ENCODE data around the gene ATP8B3.

Gene ATP8B3

DNA sequence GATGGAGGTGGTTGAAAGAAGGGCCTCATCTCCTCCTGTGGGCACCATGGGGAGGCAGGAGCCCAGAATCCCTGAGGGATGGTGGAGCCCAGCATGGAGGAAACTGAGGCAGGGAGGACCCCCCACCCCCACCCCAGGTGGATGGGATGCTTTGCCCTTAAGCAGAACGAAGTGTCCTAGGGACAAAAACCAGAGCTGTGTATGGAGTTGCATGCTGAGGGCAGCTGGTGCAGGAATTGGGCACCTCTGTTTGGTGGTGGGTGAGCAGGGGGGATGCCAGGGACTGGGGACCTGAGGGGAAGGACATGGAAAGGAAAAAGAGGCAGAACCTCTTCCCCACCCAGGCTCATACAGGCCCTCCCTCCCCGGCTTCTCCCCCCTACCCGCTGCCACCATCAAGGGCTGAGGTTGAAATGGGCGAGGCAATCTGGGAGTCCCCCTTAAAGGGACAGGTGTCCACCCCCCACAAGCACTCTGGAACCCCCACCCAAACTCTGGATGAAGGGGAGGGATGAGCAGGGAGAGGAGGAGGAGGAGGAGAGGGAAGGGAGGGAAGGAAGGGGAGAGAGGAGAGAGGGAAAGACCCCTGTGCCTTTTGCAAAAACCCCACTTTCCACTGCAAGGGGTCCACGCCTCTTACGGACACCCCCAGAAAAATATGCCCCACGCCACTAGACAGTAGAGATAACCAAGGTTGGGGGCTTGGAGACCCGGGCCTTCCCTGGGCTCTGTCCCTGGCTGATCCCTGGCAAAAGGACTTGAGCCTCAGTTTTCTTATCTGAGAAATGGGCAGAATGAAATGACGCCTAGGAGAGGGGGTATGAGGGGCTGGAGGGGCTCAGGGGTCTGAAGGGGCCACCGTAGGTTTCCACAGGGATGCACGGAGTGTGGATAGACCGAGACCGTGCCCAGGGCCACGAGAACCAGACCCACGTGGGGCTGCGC, 52.8 kb downstream of the ATP8B3 start:
- H3K4me3 ChIP-seq (ENCODE audit: low read depth, low read length), result no peak overlapping the region

DNA sequence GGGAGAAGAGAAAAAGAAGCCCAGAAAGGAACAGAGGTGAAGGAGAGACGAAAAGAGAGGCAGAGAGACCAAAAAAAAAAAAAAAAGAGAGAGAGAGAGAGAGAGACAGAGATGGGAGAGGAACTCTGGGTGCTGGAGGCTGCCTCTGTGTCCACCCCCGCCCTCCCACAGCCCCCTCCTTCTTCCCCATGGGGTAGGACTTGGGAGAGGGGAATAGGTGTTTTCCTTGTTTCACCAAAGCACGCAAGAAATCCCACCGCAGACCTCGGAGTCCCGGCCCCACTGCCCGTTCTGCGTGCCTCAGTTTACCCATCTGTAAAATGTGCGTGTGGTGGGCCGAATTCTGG, 53.9 kb downstream of the ATP8B3 start:
- no peak overlapping the region for H3K4me3 ChIP-seq (ENCODE audit: low read depth, low read length)

DNA sequence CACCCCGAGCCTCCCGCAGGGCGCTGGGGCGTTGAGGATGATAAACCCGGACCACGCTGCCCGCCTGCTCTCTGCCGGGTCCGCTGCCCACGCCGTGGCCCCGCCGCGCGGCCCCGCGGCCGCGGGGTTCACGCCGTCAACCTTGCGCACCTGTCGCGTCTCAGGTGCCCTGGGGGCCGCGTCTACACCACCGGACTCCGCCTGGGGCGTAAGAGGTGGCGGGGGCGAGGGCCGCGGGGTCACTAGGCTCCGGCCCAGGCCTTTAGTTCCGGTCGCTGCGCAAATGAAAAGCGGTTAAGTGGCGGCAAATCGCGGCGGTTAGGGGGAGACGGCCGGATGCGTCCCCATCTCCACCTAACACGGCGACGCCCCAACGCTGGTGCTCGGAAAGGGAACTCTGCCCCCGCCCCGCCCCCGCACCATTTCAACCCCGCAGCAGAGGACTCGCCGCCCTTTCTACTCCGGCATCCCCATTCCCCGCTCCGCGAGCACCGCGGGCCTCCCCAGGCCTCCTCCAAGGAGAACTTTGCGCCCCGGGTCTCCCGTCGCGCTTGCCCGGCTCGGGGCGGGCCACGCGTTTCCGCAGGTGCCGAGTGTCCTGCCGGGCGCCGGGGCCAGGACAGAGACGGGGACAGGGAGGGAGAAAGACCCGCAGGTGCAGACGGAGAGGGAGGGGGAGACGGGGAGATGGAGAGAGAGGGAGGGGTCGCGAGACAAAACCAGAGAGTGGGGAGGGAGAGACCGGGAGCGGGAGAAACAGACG, 54.4 kb downstream of the ATP8B3 start:
- no peak overlapping the region for H3K4me3 ChIP-seq (ENCODE audit: low read depth, low read length)

DNA sequence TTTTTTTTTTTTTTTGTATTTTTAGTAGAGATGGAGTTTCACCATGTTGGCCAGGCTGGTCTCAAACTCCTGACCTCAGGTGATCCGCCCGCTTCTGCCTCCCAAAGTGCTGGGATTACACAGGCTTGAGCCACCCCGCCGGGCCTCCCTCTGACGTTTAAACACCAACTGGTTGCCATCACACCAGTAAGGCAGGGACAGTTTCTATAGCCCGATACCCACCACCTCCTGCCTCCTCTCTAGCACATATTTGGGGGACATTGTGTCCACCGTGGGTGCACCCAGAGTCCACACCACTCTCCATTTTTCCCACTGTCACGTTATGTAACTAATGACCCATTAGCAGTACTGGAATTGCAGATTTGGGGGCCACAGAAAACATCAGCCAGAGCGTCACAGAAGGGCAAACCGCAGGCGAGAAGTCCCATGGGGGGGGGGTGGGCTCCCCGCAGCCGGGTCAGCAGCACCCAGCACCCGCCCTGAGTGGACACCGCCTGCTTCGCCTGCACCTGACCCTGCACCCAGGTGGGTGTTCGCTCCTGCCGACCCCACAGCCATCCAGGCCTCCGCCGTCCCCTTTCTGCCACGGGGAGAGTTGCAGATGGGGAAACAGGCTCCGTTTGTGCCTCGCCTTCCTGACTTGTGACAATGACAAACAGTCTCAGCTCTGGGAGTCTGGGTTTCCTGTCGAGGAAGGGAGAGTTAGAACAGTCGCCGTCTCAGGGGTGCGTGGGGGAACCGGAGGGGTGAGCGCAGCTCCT, 55.2 kb downstream of the ATP8B3 start:
- H3K4me3 ChIP-seq (ENCODE audit: low read depth, low read length), result no peak overlapping the region

DNA sequence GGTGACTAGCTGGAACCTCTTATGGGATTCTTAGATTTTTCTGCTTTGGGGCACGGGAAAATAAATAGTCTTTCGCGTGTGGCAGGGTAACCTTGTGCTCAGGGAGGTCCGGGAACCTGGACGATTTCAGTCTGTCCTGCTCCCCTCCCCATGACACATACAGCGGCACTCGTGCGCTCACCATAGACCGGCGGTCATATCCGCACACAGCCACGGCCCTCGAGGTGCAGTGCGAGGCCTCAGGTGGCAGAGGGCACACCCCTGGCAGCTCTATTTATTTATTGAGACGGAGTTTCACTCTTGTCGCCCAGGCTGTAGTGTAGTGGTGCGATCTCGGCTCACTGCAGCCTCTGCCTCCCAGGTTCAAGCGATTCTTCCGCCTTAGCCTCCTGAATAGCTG, 55.8 kb downstream of the ATP8B3 start:
- no peak overlapping the region for H3K4me3 ChIP-seq (ENCODE audit: low read depth, low read length)

- H3K4me3 ChIP-seq (ENCODE audit: low read depth, low read length), result no peak overlapping the region
Measured at GRCh38 chr19:1755467-1756171, 56.5 kb downstream of the ATP8B3 start.

DNA sequence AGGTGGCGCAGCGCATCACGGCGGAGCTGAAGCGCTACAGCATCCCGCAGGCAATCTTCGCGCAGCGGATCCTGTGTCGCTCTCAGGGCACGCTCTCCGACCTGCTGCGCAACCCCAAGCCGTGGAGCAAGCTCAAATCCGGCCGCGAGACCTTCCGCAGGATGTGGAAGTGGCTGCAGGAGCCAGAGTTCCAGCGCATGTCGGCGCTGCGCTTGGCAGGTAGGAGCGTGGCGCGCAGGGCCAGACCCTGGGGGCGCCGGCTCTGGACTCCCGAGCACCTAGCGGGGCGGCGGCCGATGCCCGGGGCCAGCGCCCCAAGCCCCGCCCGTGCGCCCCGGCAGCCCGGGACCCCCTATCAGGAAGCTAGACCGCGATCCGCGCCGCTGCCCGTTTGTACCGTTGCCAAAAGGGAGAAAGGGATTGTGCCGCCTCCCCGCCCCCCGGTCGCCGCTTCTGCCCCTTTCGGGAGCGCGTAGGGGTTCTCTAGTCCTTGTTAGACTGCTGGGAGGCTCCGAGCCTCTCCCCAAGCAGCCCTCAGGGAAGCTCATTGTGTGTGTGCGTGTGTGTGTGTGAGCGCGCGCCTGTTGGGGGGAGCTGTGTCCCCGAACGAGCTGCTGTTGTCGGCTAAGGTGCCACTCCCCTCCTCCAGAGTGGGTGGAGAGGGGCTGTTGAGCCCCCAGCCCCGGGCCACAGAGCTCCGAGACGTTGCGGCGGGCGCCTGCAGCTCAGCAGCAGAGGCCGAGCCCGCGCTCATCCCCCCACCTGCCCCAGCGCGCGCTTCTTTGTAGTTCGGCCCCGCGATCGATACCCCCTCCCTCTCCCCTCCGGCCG, 57.2 kb downstream of the ATP8B3 start:
- no peak overlapping the region for H3K4me3 ChIP-seq (ENCODE audit: low read depth, low read length)

GRCh38 chr19:1754018-1754635, 57.9 kb downstream of the ATP8B3 start:
- no peak overlapping the region for H3K4me3 ChIP-seq (ENCODE audit: low read depth, low read length)

GRCh38 chr19:1752757-1753728, 59.0 kb downstream of the ATP8B3 start, which contains the start of gene ONECUT3:
ONECUT3 (plus strand) TSS chr19:1753506; CDS start chr19:1753663, 157 bp downstream.
- no peak within 1 kb of the TSS for H3K4me3 ChIP-seq (ENCODE audit: low read depth, low read length)

GRCh38 chr19:1752009-1752756, 59.9 kb downstream of the ATP8B3 start:
- no peak overlapping the region for H3K4me3 ChIP-seq (ENCODE audit: low read depth, low read length)

DNA sequence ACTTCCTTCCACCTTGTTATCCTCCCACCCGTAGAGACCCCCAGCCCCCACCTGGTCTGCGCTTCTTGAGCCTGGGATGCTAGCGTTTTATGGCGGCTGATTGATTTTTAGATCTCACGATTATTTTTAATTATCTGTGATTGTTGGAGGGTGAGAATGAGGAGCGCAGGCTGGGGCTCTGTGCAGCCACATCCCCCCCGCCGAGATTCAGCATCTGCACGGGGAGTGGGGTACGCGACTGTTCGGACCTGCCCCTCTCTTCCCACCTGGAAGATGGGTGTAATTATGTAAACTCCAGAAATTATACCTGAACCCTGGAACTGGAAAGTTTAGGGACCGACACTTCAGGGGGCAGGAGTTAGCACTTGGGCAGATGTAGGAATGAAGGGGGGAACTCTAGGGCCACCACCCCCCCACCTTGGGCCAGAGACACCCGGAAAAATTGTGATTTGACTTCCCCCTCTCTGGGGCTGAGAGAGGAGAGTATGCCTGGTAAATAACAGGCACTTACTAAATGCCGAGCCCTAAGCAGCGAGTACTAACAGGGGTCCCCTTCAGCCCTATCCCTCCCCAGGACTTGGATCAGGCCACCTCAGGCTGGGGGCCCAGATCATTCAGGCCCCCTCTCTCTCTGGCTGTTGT, 60.6 kb downstream of the ATP8B3 start:
- no peak overlapping the region for H3K4me3 ChIP-seq (ENCODE audit: low read depth, low read length)

- no peak overlapping the region for H3K4me3 ChIP-seq (ENCODE audit: low read depth, low read length)
Measured at GRCh38 chr19:1750343-1751021, 61.6 kb downstream of the ATP8B3 start.

DNA sequence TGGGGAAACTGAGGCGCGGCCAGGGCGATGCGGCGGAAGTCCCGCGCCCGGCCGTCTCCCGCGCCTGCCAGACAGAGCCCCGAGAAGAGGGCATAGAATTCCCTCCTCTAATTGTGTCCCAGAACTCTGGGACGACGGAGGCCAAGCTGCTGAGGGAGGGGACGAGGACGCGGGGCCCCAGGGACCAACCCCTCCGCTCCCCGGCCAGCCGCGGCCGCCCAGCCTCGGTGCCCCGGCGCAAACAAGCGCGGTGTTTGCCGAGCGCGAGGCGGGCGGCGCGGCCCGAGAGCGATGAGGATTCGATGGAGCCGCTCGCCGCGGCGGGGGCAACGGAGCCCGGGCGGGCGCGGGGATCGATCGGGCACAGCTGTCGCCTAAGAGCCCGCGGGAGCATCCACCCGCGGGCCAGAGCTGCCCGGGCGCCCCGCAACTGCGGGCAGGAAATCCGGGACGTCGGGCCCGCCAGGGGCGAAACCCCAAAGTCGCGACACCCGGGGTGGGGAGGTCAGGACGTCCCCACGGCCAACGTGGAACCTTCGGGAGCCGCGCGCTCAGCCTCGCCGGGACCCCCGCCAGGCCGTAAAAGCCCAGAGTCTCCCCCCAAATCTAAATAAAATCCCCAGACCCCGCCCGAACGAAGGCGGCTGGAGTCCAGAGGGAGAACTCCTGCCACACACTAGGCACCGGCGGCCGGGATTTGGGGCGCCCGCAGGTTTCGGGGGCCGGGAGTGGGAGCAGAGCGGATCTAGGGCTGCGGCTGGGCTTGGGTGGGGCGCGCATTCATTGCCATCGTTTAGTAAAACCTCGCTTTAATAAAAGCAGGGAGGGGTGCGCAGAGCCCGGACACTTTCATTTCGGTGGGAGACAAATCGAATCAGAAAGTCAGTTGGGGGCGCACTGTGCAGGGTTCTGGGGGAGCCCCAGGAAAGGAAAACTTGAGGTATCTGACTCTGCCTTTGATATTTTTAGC, 62.4 kb downstream of the ATP8B3 start:
- H3K4me3 ChIP-seq (ENCODE audit: low read depth, low read length), result no peak overlapping the region

DNA sequence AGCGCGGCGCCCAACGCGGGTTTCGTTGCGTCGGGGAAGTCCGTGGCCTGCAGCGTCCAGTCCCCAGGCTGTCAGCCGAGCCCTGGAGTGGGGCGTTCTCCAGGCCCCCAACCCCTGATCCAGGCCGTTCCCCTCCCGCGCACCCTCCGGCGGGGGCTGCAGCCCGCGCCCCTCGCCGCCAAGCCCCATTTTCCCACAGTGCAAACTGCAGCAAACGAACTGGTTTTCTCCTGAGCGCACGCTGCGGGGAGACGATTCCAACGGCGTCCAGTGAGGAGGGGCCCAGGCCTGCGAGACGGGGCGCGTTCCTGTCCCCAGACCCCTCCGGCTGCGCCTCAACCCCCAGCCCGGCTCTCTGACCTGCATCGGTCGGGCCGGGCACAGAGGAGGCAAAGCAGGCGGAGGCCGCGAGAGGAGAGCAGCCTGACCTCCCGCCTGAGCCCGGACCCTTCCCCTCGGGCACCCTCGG, 63.2 kb downstream of the ATP8B3 start:
- H3K4me3 ChIP-seq (ENCODE audit: low read depth, low read length), result no peak overlapping the region

Measured in iPS-11a (cell line).